HUES6 (cell line): Measurements from ENCODE around the gene TCEA2.
A peak's percentile ranks its signal among the peaks of the same experiment; 100 is the strongest.
"Not testable (repeated sequence)": the region's sequence is repeated elsewhere in the genome, so short reads cannot be mapped to it uniquely, and the experiment has no call there.

Source experiments
- H3K27ac ChIP-seq: 2 replicates; pipeline ENCODE4 v1.7.0; 2013; ENCODE audit warnings: low read depth, mild to moderate bottlenecking, low read length, inconsistent platforms
- H3K27me3 ChIP-seq: 2 replicates; pipeline ENCODE4 v1.6.1; 2013; ENCODE audit warnings: low read length; ENCODE audit not compliant: control insufficient read depth, insufficient read depth
- H3K36me3 ChIP-seq: 2 replicates; pipeline ENCODE4 v1.6.1; 2013; ENCODE audit warnings: low read length; ENCODE audit not compliant: control insufficient read depth, insufficient read depth
- H3K4me1 ChIP-seq: 2 replicates; pipeline ENCODE4 v1.6.1; 2013; ENCODE audit warnings: low read length; ENCODE audit not compliant: control insufficient read depth, insufficient read depth
- H3K4me3 ChIP-seq: 2 replicates; pipeline ENCODE4 v1.5.1; 2013; ENCODE audit warnings: low read depth, low read length
- H3K9ac ChIP-seq: one replicate; pipeline ENCODE4 v1.6.1; 2013; ENCODE audit warnings: mild to moderate bottlenecking, low read length
- H3K9me3 ChIP-seq: 2 replicates; pipeline ENCODE4 v1.6.1; 2013; ENCODE audit warnings: low read depth, low read length; ENCODE audit not compliant: control insufficient read depth, insufficient read depth

TCEA2 gene

DNA sequence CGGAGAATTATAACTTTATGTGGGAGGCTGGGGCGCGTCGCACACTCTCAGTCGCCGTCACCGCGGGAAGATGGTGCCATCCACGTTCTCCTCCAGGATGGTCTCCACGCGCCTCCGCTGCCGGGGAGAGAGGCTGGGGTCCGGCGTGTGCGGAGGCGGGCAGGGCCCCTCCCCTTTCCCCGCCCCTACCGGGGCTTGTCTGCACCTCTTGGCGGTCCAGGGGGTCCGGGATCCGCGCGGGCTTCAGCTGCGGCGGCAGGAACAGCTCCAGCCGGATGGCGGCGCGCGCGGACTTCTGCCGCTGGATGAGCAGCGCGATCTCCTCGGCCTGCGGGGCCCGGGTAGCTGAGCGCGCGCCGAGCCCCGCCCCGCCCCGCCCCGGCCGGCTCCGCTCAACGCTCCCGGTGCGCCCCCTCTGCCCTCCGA, 20.4 kb downstream of the TCEA2 start:
- Histone ChIP-seq H3K4me1 (peaks cover 27% of the 10 kb centered on the region), H3K4me3 (peak overlapping the region; percentile 76), H3K9ac (peak overlapping the region; percentile 52), H3K9me3 (no peaks in the 10 kb centered on the region), H3K27ac (no peak overlapping the region), H3K36me3 (no peaks in the 10 kb centered on the region), H3K27me3 (peaks cover 65% of the 10 kb centered on the region)

DNA sequence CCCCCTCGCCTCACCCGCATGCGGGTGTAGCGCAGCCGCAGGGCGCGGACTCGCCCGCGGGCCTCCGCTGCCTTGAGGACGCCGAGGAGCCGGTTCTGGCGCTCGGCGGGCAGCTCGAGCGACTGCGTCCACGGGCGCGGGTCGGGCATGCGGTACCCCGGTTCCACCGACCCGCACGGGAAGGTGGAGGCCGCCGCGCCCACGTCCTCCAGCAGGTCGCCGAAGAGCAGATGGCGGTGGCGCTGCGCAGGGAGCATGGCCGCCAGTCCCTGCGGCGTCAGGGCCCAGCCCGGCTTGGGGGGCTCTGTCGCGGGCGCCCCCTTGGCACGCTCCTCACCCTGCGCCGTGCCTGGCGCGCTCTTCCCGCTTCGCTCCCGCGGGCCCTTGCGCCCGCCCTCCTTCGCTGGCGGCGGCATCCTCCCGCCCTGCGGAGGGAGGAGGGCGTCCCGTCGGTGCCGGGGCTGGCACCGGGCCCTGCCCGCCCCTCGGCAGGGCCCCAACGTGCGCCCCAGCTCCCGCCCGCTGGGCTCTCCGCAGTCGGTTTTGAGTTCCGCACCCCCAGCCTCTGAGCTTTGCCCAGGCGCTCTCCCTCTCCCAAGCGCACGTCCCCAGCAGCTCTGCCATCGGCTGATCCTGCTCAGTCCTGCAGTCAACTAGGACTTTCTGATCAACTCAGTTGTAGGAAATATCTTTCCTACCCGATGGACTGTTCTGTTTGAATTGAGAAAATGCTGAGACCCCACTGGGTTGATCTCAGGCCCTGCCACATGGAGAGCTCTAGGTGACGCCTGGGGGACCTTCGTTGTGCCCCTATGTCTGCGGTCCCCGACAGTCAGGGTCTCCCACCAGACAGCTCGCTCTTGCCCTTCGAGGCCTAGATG, 21.0 kb downstream of the TCEA2 start, which contains the start of gene LKAAEAR1:
Gene LKAAEAR1 (minus strand): TSS at position 595 of the 881 bp plus-strand sequence. CDS start 179 bp downstream, at position 416.
- no peak within 1 kb of the TSS for H3K27ac ChIP-seq

DNA sequence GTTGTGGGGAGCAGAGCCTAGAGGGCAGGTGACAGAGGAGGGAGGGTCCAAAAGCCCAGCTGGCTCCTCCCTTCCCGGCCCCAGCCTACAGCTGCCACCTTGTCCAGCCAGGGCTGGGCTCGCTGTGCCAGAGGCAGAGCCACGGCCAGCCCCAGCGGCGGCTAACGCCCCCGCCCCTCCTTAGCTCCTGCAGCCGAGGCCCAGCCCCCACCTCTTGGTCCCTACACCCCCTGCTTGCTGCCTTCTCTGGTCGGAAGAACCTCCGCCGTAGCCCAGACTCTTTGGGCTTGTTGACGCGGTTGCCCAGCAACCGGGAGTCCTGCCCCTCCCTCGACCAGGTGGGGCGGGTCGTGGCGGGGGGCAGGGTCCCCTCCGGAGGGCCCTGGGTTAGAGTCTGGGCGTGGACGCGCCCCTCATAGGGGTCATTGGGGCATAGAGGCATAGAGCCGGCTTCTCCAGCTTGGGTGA, 21.7 kb downstream of the TCEA2 start:
- peaks cover 78% of the 10 kb centered on the region for H3K27me3 ChIP-seq
- no peak overlapping the region for H3K27ac ChIP-seq
- peaks cover 20% of the 10 kb centered on the region for H3K4me1 ChIP-seq
- no peak overlapping the region for H3K9ac ChIP-seq
- H3K9me3 ChIP-seq, result no peaks in the 10 kb centered on the region
- H3K4me3 ChIP-seq, result peak overlapping the region; percentile 76
- H3K36me3 ChIP-seq, result no peaks in the 10 kb centered on the region

More for the DNA sequence above, 21.0 kb downstream of the TCEA2 start, which contains the start of gene LKAAEAR1:
- H3K9me3 ChIP-seq, result no peaks in the 10 kb centered on the region
- H3K4me1 ChIP-seq, result peaks cover 22% of the 10 kb centered on the region
- peak within 1 kb of the TSS; percentile 76 for H3K4me3 ChIP-seq
- H3K36me3 ChIP-seq, result no peaks in the 10 kb centered on the region
- peak within 1 kb of the TSS; percentile 52 for H3K9ac ChIP-seq
- H3K27me3 ChIP-seq, result peaks cover 71% of the 10 kb centered on the region

DNA sequence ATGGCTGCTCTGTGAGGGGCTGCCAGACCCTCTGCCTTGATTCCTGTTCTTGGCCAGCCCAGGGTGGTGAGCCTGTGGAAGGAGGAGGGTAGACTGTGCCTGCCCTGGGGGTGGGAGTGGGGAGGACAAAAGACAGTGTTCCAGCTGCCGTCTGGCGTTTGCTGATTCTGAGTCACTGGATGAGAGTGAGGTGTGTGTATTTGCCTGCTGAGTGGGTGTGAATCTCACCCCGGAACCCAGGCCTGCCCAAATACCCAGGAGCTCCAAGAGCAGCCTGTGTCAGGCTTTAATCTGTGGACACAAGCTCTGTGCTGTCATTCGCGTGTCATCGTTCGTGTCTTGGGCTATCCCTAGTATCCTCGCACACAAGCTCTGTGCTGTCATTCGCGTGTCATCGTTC, 23.8 kb downstream of the TCEA2 start:
- Histone ChIP-seq H3K27ac (no peak overlapping the region), H3K36me3 (no peaks in the 10 kb centered on the region), H3K9me3 (no peaks in the 10 kb centered on the region), H3K9ac (no peak overlapping the region), H3K27me3 (peaks cover 70% of the 10 kb centered on the region), H3K4me3 (no peak overlapping the region), H3K4me1 (peaks cover 14% of the 10 kb centered on the region)

DNA sequence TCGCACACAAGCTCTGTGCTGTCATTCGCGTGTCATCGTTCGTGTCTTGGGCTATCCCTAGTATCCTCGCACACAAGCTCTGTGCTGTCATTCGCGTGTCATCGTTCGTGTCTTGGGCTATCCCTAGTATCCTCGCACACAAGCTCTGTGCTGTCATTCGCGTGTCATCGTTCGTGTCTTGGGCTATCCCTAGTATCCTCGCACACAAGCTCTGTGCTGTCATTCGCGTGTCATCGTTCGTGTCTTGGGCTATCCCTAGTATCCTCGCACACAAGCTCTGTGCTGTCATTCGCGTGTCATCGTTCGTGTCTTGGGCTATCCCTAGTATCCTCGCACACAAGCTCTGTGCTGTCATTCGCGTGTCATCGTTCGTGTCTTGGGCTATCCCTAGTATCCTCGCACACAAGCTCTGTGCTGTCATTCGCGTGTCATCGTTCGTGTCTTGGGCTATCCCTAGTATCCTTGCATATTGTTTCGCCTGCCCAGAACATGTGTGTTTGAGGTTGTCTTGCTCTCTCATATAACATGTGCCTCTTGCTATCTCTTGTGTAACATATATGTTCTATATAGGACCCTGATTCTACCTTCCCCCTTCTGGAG, 24.3 kb downstream of the TCEA2 start:
- H3K4me3 ChIP-seq, H3K27ac ChIP-seq, H3K9me3 ChIP-seq, H3K36me3 ChIP-seq, H3K9ac ChIP-seq: not testable (repeated sequence)
- Histone ChIP-seq H3K4me1 (peaks cover 15% of the 10 kb centered on the region), H3K27me3 (peaks cover 68% of the 10 kb centered on the region)

DNA sequence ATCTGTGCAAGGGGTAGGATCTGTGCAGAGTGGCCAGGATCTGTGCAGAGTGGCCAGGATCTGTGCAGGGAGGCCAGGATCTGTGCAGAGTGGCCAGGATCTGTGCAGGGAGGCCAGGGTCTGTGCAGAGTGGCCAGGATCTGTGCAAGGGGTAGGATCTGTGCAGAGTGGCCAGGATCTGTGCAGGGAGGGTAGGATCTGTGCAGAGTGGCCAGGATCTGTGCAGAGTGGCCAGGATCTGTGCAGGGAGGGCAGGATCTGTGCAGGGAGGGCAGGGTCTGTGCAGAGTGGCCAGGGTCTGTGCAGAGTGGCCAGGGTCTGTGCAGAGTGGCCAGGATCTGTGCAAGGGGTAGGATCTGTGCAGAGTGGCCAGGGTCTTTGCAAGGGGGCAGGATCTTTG, 25.6 kb downstream of the TCEA2 start:
- peaks cover 66% of the 10 kb centered on the region for H3K27me3 ChIP-seq
- H3K36me3 ChIP-seq, H3K4me3 ChIP-seq, H3K9me3 ChIP-seq, H3K9ac ChIP-seq, H3K4me1 ChIP-seq, H3K27ac ChIP-seq: not testable (repeated sequence)

DNA sequence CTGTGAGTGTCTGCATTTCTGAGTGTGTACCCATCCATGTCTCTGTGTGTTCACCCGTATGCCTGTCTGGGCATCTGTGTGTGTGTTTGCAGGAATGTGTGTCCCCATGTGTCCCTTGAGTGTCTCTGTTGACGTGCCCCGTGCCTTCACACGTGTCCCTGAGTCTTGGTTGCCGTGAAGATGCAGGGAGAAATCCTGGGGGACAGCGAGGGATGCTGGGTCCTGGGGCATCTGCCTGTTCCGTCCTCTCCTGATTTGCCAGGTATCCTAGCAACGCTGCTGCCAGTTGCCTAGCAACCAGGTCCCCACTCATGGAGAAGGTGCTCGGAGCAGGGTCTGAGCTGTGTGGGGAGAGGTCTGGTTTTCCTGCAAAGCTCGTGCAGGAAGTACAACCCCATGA, 27.2 kb downstream of the TCEA2 start:
- H3K36me3 ChIP-seq, result no peaks in the 10 kb centered on the region
- no peak overlapping the region for H3K4me3 ChIP-seq
- no peaks in the 10 kb centered on the region for H3K9me3 ChIP-seq
- H3K27ac ChIP-seq, result no peak overlapping the region
- no peak overlapping the region for H3K9ac ChIP-seq
- peaks cover 5% of the 10 kb centered on the region; the same call in 1 of the 2 replicates for H3K4me1 ChIP-seq
- peaks cover 51% of the 10 kb centered on the region for H3K27me3 ChIP-seq

DNA sequence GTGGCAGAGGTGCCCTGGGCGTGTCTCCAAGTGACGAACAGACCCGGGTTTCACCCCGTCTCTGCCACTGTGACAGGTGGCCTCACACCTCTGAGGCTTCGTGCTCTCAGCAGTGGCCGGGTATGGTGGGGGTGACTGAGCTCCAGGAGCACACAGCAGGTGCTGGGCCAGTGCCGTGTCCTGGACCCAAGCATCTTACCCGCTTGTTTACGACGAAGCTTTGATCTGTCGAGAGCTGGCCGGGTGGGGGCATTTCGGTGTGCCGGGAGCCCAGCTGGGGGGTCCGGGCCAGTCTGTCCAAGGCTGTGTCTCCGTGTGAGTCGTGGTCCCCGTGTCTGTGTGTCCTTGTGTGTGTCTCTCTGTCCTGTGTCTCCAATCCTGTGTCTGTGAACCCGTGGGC, 28.3 kb downstream of the TCEA2 start:
- H3K9me3 ChIP-seq, result no peaks in the 10 kb centered on the region
- H3K27me3 ChIP-seq, result peaks cover 39% of the 10 kb centered on the region; the same call in 1 of the 2 replicates
- no peak overlapping the region for H3K27ac ChIP-seq
- H3K4me1 ChIP-seq, result peaks cover 5% of the 10 kb centered on the region; the same call in 1 of the 2 replicates
- no peak overlapping the region for H3K9ac ChIP-seq
- H3K36me3 ChIP-seq, result no peaks in the 10 kb centered on the region
- no peak overlapping the region for H3K4me3 ChIP-seq

DNA sequence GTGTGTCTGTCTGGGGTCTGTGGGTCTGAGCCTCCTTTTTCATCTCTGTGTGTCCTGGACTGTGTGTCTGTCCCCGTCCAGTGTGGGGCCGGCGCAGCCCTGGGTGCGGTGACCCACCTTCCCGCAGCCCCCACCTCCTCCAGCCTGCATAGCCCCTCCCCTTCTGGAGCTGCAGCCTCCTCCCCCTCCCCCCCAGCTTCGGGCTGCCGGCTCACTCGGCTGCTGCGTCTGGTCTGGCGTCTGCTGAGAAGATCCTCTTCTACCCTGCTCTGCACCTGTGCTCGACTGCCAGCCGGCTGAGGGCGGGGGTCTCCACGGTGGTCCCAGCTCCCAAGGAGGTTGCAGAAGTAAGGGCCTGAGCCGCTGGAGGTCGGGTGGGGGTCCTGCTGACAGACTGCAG, 28.8 kb downstream of the TCEA2 start:
- peaks cover 5% of the 10 kb centered on the region; the same call in 1 of the 2 replicates for H3K4me1 ChIP-seq
- H3K9me3 ChIP-seq, result no peaks in the 10 kb centered on the region; the same call in 1 of the 2 replicates
- H3K36me3 ChIP-seq, result no peaks in the 10 kb centered on the region
- H3K27me3 ChIP-seq, result peaks cover 39% of the 10 kb centered on the region; the same call in 1 of the 2 replicates
- no peak overlapping the region for H3K9ac ChIP-seq
- H3K27ac ChIP-seq, result no peak overlapping the region
- H3K4me3 ChIP-seq, result no peak overlapping the region

DNA sequence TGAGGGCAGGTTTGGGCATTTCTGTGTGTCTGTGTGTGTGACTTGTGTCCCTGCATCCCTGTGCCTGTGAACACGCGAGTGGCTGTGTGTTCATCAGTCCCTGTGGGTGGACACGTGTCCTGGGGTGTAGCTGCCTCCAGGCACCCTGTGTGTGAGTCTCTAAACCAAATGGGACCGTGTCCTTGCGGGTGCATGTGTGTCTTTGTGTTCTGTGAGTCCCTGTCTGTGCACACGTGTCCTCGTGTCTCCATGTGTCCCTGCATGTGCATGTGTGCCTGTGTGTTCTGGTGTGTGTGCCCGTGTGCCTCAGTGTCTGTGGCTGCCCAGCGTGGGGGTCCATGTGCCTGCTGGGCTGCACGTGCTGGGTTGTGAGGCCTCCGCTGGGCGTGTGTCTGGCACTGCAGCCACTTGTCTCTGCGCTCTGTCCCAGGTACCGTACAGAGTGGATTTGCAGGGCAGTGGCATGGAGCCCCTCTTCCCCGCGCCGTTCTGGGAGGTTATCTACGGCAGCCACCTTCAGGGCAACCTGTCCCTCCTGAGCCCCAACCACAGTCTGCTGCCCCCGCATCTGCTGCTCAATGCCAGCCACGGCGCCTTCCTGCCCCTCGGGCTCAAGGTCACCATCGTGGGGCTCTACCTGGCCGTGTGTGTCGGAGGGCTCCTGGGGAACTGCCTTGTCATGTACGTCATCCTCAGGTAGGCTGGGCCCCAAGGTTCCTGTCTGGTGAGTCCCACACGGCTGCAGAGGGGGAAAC, 29.4 kb downstream of the TCEA2 start:
- Histone ChIP-seq H3K27ac (no peak overlapping the region), H3K36me3 (no peaks in the 10 kb centered on the region), H3K9me3 (no peaks in the 10 kb centered on the region; the same call in 1 of the 2 replicates), H3K27me3 (peaks cover 39% of the 10 kb centered on the region; the same call in 1 of the 2 replicates), H3K9ac (no peak overlapping the region), H3K4me1 (peaks cover 5% of the 10 kb centered on the region; the same call in 1 of the 2 replicates), H3K4me3 (no peak overlapping the region)
